Stimulated activated CD4-positive, alpha-beta T cell treated with anti-CD3 and anti-CD28 coated beads, Interleukin-12 subunit alpha, Interleukin-12 subunit beta, amount 100 ng/mL, for 48 hours (primary cell): ENCODE data around the gene DOK6.
"Not testable (repeated sequence)": the region's sequence is repeated elsewhere in the genome, so short reads cannot be mapped to it uniquely, and the experiment has no call there.

Experiments
- DNase-seq, 3 donors: peaks; one replicate each; pipeline ENCODE4 v3.0.0-alpha.2; 2020; ENCODE audit warnings: low read depth in 2 of 3, low spot score in 1 of 3

Gene DOK6

GRCh38 chr18:69789794-69790193, 389.1 kb downstream of the DOK6 start:
- DNase-seq: no peak

- DNase-seq: no peak
Observed at GRCh38 chr18:69790649-69791048, 390.0 kb downstream of the DOK6 start.

DNA sequence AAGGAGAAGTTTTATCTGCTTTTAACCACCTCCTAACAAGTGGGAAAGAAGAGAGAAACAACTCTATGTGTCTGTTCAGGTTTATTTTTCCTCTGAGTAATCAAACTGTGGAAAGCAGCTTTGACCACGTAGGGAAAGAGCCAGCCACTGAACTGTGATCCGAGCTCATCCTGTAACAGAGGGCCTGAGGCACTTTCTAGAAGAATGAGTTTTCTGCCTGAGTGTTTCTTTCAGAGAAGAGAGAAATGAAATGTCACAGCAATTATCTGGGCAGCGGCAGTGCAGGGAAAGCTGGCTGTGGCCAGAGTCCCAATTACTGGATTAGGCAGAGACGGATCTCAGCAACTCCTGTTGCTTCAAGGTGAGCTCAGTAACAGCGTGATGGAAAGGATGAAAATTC, 395.1 kb downstream of the DOK6 start:
- DNase-seq: no peak

- no peak for DNase-seq
Observed at GRCh38 chr18:69804776-69805501, 404.3 kb downstream of the DOK6 start.

DNA sequence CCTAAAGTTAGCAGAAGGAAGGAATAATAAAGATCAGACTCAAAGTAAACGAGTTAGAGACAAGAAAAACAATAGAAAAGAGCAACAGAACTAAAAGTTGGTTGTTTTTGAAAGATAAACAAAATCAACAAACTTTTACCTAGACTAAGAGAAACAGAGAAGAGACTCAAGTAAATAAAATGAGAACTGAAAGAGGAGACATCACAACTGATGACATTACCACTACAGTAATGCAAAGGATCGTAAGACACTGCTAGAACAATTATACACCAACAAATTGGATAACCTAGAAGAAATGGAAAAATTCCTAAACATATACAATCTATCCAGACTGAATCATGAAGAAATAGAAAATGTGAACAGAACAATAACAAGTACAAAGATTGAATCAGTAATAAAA, 407.7 kb downstream of the DOK6 start:
- no peak for DNase-seq

DNA sequence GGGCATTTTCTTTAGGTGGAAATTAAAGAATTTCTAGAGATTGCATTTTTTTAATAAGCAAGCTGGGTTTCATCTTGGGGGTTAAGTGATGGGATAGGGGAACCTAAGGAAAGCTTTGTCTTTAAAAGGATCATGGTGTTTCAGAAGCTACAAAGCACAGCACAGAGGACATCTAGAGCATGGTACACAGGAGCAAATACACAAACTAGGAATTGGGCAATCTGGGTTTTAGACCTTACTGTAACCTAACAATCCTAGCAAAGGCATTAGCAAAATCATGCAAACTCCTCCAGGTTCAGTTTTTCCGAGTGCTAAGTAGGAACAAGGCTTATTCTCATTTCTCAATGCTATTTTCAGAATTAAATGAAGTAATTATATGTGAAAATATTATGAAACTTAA, 412.9 kb downstream of the DOK6 start:
- DNase-seq: no peak

- no peak for DNase-seq
Observed at GRCh38 chr18:69814861-69815385, 414.2 kb downstream of the DOK6 start.

GRCh38 chr18:69817335-69817940, 416.8 kb downstream of the DOK6 start:
- DNase-seq: no peak

DNA sequence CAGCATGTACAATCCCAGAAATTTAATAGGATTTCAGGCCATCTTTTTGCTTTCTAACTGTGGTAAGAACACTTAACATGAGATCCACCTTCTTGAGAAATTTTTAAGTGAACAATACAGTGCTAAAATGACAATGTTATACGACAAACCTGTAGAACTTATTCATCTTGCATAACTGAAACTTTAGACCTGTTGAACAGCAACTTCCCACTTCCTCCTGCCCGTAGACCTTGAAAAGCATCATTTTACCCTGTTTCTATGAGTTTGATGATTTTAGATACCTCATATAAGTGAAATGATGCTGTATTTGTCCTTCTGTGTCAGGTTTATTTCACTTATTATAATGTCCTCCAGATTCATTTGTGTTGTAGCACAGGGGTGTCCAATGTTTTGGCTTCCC, 418.8 kb downstream of the DOK6 start:
- no peak for DNase-seq

GRCh38 chr18:69820538-69820937, 419.9 kb downstream of the DOK6 start:
- DNase-seq: no peak

DNA sequence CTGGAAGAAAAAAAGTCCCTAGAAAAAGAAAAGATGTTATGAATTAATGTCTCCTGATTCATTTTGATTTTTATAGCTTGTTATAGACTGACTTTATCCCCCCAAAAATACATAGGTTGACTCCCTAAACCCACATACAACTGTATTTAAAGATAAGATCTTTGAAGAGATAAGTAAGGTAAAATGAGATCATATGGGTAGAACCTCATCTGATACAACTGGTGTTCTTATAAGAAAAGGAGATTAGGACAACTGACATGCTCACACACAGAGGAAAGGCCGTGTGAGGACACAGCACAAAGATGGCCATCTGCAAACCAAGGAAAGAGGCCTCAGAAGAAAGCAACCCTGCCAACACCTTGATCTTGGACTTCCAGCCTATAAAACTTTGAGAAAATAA, 429.5 kb downstream of the DOK6 start:
- no peak for DNase-seq

DNA sequence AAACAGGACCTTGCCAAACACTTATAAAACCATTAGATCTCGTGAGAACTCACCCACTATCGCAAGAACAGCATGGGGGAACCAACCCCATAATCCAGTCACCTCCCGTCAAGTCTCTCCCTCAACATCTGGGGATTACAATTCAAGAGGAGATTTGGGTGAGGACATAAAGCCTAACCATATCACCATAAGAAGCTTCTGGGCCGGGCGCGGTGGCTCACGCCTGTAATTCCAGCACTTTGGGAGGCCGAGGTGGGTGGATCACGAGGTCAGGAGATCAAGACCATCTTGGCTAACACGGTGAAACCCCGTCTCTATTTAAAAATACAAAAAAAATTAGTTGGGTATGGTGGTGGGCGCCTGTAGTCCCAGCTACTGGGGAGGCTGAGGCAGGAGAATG, 434.3 kb downstream of the DOK6 start:
- DNase-seq: not testable (repeated sequence)

DNA sequence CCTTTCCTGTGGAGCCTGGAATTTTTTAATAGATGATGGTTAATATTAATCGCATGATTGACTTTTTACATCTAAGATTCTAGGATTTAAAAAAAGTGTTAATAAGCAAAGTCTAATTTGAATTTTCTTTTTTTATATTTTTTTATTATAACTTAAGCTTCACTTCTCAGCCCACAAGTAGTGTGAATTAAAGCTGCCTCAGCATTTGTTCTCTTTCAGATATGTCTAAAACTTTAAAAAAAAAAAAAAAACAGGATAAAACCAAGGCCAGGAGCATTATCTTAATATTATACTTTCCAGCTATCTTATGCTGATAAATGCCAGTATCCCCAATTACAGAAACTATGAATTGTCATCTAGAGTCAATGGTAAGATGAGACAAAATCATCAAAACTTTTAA, 437.3 kb downstream of the DOK6 start:
- DNase-seq: no peak

DNA sequence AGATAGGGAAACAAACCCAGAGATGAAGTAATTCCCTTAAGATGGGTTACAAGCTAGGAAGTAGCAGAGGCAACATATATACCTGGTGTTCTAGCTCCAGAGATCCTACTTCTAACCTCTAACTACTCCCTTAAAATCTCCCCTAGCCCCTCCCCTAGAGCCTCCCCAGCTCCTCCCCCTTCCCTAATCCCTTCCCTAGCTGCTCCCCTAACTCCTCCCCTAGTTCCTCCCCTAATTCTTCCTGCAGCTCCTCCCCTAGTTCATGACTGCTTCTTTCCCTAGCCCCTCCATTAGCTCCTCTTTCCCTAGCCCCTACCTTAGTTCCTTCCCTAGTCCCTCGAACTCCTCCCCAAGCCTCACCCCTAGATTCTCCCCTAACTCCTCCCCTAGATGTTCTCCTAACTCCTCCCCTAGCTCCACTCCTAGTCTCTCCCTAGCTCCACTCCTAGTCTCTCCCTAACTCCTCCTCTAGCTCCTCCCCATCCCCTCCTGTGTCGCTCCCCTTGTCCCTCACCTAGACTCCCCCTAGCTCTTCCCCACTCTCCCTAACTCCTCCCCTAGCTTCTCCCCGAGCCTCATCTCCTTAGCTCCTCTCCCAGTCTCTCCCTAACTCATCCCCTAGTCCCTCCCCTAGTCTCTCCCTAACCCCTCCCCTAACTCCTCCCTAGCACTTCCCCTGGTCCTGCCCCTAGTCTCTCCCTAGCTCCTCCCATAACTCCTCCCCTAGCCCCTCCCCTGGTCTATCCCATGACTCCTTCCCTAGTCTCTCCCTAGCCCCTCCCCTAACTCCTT, 438.1 kb downstream of the DOK6 start:
- peak; percentile 13 to 16 (median 13) for DNase-seq

- DNase-seq: no peak
Observed at GRCh38 chr18:69839497-69839896, 438.8 kb downstream of the DOK6 start.

- no peak for DNase-seq
Observed at GRCh38 chr18:69840001-69840400, 439.3 kb downstream of the DOK6 start.

DNA sequence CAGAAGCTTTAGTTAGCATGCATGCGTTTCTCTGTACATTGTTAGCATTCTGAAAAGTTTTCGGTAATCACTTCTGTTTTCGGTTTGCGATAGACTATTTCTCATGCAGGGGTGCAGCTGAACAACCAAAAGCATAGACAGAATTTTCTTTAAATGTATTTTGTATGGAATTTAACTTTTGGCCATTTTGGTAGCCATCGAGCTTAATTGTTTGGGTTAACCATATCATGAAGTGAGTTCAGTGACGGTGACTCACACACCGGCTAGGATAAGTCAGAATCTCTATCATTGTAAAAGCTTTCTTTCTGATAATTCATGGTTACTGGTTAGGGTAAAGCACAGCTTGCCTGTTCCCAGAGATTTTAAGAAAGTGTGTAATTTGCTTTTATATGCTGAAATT, 439.8 kb downstream of the DOK6 start:
- no peak for DNase-seq

- DNase-seq: no peak
Observed at GRCh38 chr18:69841117-69841516, 440.4 kb downstream of the DOK6 start.

DNA sequence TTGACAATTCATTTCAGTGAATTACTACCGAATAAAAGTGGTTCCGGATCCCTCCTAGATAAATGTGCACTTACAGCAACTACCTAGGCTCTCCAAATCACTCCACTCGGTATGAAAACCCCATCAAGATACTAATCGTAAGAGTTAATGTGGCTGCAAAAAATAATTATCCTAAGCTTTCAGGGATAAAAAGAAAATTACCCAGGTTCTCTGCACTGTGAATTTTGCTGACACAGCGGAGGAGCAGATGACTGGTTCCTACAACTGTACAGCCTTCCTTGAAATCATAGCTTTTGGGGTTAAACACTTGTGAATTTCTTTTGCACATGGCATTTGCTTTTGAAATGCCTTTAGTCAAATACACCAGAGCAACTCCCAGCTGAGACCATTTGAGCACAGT, 442.3 kb downstream of the DOK6 start:
- DNase-seq: no peak

GRCh38 chr18:69844656-69845055, 444.0 kb downstream of the DOK6 start:
- no peak for DNase-seq

GRCh38 chr18:69845593-69846506, 445.2 kb downstream of the DOK6 start:
- no peak for DNase-seq
